ENCODE measurements around the gene TAF3. TPM values are rescaled to one million over a fixed set of nuclear protein-coding genes. Genes with fewer than 3 reads are reported as not detected.

TAF3 gene
- total and polyA plus RNA-seq, 11 donors = 5.7 to 14.0 (median 10.3) TPM

DNA sequence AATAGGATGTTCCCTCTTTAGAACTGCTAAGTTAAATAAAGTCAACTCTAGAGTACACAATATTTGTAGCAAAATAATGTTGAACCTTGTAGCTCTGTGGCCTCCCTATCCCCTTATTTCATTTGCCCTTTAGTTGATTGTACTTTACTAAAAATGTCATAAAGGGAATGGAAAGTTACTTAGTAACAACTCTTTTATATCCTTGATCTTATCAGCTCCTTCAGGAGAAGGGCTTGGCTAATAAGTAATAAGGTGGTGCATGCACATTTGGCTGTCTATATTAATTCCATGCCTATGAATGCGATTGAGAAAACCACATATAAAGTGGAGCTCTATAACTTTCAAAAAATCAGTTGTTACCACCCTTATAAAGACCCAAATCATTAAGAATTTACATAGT is 194.7 kb downstream of the TAF3 start:
- WGBS, 4 donors = 94 to 98% (median 97%) methylated on average over 1 of the region's 1 CpG

DNA sequence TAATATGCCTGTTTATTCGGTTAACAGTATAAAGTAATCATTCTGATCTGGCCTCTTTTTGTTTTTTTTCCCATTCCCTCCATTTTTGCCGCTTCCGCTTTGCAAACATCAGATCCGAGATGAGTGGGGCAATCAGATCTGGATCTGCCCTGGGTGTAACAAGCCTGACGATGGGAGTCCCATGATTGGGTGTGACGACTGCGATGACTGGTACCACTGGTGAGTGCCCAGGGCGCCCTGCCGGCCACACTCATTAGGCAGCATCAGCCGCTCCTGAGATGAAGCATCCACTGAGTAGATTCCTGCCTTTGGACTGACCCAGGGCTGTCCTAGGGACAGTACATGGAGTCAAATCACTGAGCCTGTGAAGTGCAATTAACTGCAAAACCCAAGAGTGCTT is 195.3 kb downstream of the TAF3 start:
- ATAC-seq (no peak), DNase-seq (no peak)
- H3K27me3 ChIP-seq = no peaks in the 10 kb centered on the region
- H3K27ac ChIP-seq = no peak overlapping the region
- TF ChIP-seq POLR2A (IDR thresholded peaks at IDR 0.05) = no peak
- H3K4me1 ChIP-seq = no peaks in the 10 kb centered on the region
- no peaks in the 10 kb centered on the region for H3K9me3 ChIP-seq
- peaks cover 0 to 72% (median 44%) of the 10 kb centered on the region in 9 donors for H3K36me3 ChIP-seq
- WGBS, 4 donors = 96 to 97% (median 97%) methylated on average over 10 of the region's 10 CpGs
- intact Hi-C loops (cut with DNase I) = no loop called here
- H3K4me3 ChIP-seq = no peak overlapping the region

More for the DNA sequence above, 194.7 kb downstream of the TAF3 start:
- intact Hi-C loops (cut with DNase I) = no loop called here
- Histone ChIP-seq H3K27me3 (no peaks in the 10 kb centered on the region), H3K36me3 (peaks cover 0 to 72% (median 44%) of the 10 kb centered on the region in 9 donors), H3K27ac (no peak overlapping the region), H3K9me3 (no peaks in the 10 kb centered on the region), H3K4me1 (no peaks in the 10 kb centered on the region), H3K4me3 (no peak overlapping the region)
- ATAC-seq = no peak
- DNase-seq = no peak
- no peak for TF ChIP-seq POLR2A (IDR thresholded peaks at IDR 0.05)
- TF ChIP-seq, protein P1, sequence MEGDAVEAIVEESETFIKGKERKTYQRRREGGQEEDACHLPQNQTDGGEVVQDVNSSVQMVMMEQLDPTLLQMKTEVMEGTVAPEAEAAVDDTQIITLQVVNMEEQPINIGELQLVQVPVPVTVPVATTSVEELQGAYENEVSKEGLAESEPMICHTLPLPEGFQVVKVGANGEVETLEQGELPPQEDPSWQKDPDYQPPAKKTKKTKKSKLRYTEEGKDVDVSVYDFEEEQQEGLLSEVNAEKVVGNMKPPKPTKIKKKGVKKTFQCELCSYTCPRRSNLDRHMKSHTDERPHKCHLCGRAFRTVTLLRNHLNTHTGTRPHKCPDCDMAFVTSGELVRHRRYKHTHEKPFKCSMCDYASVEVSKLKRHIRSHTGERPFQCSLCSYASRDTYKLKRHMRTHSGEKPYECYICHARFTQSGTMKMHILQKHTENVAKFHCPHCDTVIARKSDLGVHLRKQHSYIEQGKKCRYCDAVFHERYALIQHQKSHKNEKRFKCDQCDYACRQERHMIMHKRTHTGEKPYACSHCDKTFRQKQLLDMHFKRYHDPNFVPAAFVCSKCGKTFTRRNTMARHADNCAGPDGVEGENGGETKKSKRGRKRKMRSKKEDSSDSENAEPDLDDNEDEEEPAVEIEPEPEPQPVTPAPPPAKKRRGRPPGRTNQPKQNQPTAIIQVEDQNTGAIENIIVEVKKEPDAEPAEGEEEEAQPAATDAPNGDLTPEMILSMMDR (IDR thresholded peaks at IDR 0.05) = no peak

DNA sequence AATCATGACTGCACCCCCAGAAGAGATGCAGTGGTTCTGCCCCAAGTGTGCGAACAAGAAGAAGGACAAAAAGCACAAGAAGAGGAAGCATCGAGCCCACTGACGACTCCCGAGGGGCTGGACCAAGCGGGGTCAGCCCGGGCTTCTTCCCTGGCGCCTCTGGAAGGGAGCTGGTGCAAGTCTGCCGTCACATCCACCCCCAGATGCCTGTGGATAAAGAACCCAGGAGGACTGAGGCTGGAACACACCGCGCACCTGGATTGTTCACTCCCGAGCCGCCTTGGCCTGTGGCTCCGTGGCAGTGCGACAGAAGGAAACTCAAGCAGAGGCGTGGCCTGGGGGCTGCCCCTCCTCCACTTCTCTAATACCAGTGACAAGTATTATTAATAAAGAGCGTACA is 196.3 kb downstream of the TAF3 start:
- H3K36me3 ChIP-seq = peaks cover 0 to 66% (median 37%) of the 10 kb centered on the region in 9 donors
- no peak overlapping the region for H3K4me3 ChIP-seq
- DNase-seq = no peak
- 91 to 97% (median 95%) methylated on average over 16 of the region's 16 CpGs for WGBS, 4 donors
- intact Hi-C loops (cut with DNase I) = no loop called here
- no peak for ATAC-seq
- no peaks in the 10 kb centered on the region for H3K9me3 ChIP-seq
- H3K27ac ChIP-seq = no peak overlapping the region
- H3K27me3 ChIP-seq = no peaks in the 10 kb centered on the region
- no peaks in the 10 kb centered on the region for H3K4me1 ChIP-seq
- no peak for TF ChIP-seq POLR2A (IDR thresholded peaks at IDR 0.05)
- TF ChIP-seq, protein P1 (IDR thresholded peaks at IDR 0.05) = no peak

DNA sequence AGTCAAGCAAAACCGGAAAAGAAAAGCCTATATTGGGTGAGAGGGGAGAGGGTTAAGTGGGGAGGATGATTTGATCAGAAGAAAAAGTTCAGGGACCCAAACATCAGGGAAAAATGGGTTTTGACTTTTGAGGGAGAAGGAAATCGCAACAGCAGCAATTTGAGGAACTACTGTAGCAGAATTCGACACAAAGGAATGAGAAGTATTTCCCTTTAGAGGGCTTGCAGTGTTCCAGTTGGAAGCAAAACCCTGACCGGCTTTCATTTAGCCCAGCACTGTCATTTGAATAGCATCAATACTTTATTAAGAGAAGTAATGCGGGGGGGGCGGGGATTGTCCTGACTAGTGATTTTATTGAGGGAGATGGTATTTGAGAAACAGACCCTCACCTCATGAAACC is 199.0 kb downstream of the TAF3 start:
- no peak for ATAC-seq
- 63 to 71% (median 69%) methylated on average over 6 of the region's 6 CpGs for WGBS, 4 donors
- no peak overlapping the region for H3K27ac ChIP-seq
- H3K36me3 ChIP-seq = peaks cover 0 to 44% (median 19%) of the 10 kb centered on the region in 9 donors
- H3K4me1 ChIP-seq = no peaks in the 10 kb centered on the region
- no peaks in the 10 kb centered on the region for H3K9me3 ChIP-seq
- no peak overlapping the region for H3K4me3 ChIP-seq
- peaks cover 0 to 3% (median 0%) of the 10 kb centered on the region in 9 donors for H3K27me3 ChIP-seq
- no peak for TF ChIP-seq POLR2A (IDR thresholded peaks at IDR 0.05)
- DNase-seq = no peak
- intact Hi-C loops (cut with DNase I) = no loop called here

DNA sequence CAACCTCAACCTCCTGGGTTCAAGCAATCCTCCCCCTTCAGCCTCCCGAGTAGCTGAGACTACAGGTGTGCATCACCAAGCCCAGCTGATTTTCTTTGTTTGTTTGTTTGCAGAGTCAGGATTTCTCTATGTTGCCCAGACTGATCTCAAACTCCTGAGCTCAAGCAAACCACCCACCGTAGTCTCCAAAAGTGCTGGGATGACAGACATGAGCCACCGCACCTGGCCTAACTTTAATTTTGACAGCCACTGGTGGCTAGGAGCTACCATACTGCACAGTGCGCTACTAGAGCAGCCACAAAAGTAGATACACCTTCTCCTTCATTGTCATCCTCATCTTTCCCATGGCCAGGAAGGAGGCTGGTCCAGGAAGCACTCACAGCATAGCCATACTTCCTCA is 205.0 kb downstream of the TAF3 start:
- 80 to 99% (median 89%) methylated on average over 4 of the region's 4 CpGs for WGBS, 4 donors
- no peaks in the 10 kb centered on the region for H3K36me3 ChIP-seq
- intact Hi-C loops (cut with DNase I) = no loop called here
- H3K27ac ChIP-seq = no peak overlapping the region
- ATAC-seq = no peak
- DNase-seq = no peak
- H3K9me3 ChIP-seq = no peaks in the 10 kb centered on the region
- TF ChIP-seq, protein P1 (IDR thresholded peaks at IDR 0.05) = no peak
- TF ChIP-seq POLR2A (IDR thresholded peaks at IDR 0.05) = no peak
- peaks cover 0 to 40% (median 9%) of the 10 kb centered on the region in 9 donors for H3K27me3 ChIP-seq
- H3K4me3 ChIP-seq = no peak overlapping the region
- no peaks in the 10 kb centered on the region for H3K4me1 ChIP-seq
